ENCODE data around the gene ZNF329.

DNA sequence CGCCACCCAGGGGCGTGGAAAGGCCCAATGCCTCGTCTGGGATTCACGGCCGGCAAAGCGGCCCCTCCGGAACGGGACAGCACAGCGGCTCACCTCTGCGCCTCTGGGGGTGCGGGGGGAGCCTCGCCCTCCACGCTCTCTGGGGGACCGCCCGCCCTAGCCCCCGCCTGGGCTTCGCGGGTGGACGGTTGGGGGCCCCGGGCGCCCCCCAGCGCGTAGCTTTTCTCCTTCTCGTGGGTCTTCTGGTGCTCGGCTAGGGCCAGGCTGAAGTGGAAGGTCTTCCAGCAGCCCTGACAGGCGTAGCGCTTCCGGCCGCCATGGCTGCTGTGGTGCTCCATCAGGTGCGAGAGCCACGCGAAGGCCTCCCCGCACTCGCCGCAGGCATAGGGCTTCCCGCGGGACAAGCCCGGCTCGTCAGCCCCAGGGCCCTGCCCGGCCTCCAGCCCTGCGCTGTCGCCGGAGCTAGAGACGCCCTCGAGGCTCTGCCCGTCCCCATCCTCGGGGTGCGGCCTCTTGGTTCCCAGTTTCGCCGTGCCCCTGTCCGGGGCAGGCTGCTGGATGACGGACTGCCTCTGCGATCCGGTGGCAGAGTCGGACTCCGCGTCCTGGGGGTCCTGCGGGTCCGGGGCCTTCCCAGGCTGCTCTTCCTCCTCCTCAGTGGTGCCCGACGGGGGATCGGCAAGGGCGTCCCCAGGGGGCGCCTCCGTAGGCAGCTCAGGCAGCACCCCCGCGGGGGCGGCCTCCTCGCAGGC lies 65.8 kb downstream of the ZNF329 start:
- TF ChIP-seq GATA2 (IDR thresholded peaks at IDR 0.05; ENCODE audit: low read depth, low read length) (no peak), GATA3 (IDR thresholded peaks at IDR 0.05; ENCODE audit: low read depth, low read length) (no peak)
